Activated naive CD4-positive, alpha-beta T cell treated with anti-CD3 and anti-CD28 coated beads, Interleukin-2, amount 50 U/mL, for 24 hours (primary cell): ENCODE data around the gene LPP.

Source experiments
- H3K27ac Mint-ChIP-seq: one replicate; pipeline ENCODE4 v1.8.0; 2021; ENCODE audit warnings: mild to moderate bottlenecking, mixed read lengths
- H3K27me3 Mint-ChIP-seq: one replicate; pipeline ENCODE4 v1.8.0; 2021; ENCODE audit warnings: mixed read lengths
- H3K36me3 Mint-ChIP-seq: one replicate; pipeline ENCODE4 v1.8.0; 2021; ENCODE audit warnings: mixed read lengths
- H3K4me1 Mint-ChIP-seq: one replicate; pipeline ENCODE4 v1.8.0; 2021; ENCODE audit warnings: mixed read lengths
- H3K4me3 Mint-ChIP-seq: one replicate; pipeline ENCODE4 v1.8.0; 2021; ENCODE audit warnings: mild to moderate bottlenecking, mixed read lengths
- H3K9me3 Mint-ChIP-seq: one replicate; pipeline ENCODE4 v1.8.0; 2021; ENCODE audit warnings: mixed read lengths

Gene LPP

DNA sequence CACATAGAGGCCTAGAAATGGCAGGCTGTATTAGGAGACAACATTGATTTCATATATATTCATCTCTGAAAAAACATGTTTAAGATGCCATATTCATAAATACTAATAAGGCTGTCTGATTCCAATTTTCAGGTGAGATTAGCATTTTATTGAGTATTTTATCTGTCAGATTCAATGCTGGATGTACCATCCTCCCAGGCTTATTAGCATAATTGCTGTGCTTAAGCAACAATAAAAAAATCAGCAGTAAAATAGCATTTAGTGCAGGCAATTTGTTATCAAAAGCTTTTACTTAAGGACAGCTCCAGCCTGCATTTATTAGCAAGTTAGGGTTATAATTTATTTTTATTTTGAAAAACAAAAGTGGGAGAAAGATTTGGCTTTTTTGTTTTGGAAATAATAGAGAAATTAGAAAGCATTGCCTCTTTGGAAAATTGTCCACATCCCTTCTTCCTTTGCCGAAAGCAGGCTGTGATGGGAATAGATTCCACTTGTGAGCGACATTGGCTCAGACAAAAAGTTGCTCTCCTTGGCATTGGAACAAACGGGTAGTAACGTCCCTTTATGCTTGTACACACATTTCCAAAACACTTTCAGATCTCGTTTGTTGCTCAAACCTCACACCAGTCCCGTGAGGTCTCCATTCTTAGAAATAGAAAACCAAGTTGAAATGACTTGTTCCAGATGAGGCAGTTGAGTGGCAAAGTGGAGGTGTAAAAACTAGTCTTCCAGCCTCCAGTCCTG is 134.0 kb downstream of the LPP start:
- Mint-ChIP-seq H3K27me3 (no peaks in the 10 kb centered on the region), H3K27ac (no peak overlapping the region), H3K4me1 (peaks cover 38% of the 10 kb centered on the region), H3K36me3 (peaks cover 13% of the 10 kb centered on the region), H3K9me3 (no peaks in the 10 kb centered on the region), H3K4me3 (no peak overlapping the region)

DNA sequence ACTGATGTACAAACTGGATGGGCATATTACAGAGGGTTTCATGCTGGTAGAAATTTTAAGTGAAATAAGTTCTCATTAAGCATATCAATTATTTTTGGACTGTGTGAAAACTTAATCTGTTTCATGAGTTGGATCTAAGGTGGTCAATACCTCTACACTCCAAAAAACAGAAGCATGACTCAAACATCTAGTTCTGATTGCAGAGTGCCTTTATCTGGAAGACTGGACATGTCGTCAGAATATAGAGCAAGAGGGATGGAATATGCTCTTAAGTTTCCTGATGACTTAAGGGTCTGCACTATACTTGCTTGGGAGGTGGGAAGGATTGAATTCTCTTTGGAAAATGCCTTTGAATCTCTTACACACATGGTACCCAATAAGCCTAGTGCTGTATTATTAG is 138.3 kb downstream of the LPP start:
- Mint-ChIP-seq H3K27ac (no peak overlapping the region), H3K4me1 (peaks cover 26% of the 10 kb centered on the region), H3K4me3 (no peak overlapping the region)

GRCh38 chr3:188292827-188293226 is 138.9 kb downstream of the LPP start:
- Mint-ChIP-seq H3K4me1 (peaks cover 31% of the 10 kb centered on the region), H3K36me3 (peaks cover 10% of the 10 kb centered on the region), H3K27me3 (no peaks in the 10 kb centered on the region), H3K27ac (no peak overlapping the region), H3K4me3 (no peak overlapping the region), H3K9me3 (no peaks in the 10 kb centered on the region)

More for the DNA sequence above, 138.3 kb downstream of the LPP start:
- Mint-ChIP-seq H3K27me3 (no peaks in the 10 kb centered on the region), H3K36me3 (peaks cover 10% of the 10 kb centered on the region), H3K9me3 (no peaks in the 10 kb centered on the region)

- no peak overlapping the region for H3K27ac Mint-ChIP-seq
- peaks cover 42% of the 10 kb centered on the region for H3K4me1 Mint-ChIP-seq
- no peaks in the 10 kb centered on the region for H3K9me3 Mint-ChIP-seq
- no peak overlapping the region for H3K4me3 Mint-ChIP-seq
- H3K27me3 Mint-ChIP-seq: no peaks in the 10 kb centered on the region
- H3K36me3 Mint-ChIP-seq: peaks cover 11% of the 10 kb centered on the region
Observed at GRCh38 chr3:188294113-188294512, 140.2 kb downstream of the LPP start.

DNA sequence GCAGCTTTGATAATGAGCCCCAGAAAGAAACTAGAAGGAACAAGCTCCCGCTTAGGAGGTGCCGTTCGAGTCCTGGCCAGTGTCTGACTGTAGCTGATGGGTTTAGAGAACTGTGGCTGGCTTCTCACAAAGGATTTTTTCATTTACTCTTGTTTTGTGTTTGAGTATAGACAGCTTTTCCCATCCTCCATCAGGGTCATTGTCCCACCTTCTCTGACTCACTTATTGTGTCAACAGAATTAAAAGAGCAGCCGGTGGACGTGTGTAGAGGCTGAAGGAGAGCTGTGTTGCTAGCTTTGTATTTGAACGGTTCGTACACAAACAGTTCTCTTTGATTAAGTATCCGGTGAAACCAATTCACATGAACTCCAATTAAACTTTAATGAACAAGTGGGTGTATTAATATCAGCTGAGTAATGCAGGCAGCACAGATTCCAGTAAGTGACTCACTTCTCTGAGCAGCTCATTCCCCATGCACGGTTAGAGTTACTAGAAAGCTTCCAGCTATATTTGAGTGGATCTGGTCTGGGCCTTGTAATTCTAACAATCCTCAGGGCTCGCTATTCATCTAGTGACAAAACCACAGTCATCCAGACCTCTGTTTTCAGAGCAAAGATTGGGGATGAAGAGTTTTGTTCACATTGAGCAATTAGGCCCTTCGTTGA is 141.0 kb downstream of the LPP start:
- Mint-ChIP-seq H3K4me1 (peaks cover 49% of the 10 kb centered on the region), H3K4me3 (no peak overlapping the region), H3K36me3 (peaks cover 9% of the 10 kb centered on the region), H3K27ac (no peak overlapping the region), H3K27me3 (no peaks in the 10 kb centered on the region), H3K9me3 (no peaks in the 10 kb centered on the region)

- no peaks in the 10 kb centered on the region for H3K27me3 Mint-ChIP-seq
- H3K36me3 Mint-ChIP-seq: peaks cover 6% of the 10 kb centered on the region
- H3K27ac Mint-ChIP-seq: no peak overlapping the region
- H3K9me3 Mint-ChIP-seq: no peaks in the 10 kb centered on the region
- no peak overlapping the region for H3K4me3 Mint-ChIP-seq
- peaks cover 49% of the 10 kb centered on the region for H3K4me1 Mint-ChIP-seq
Observed at GRCh38 chr3:188295876-188296275, 141.9 kb downstream of the LPP start.

- H3K27me3 Mint-ChIP-seq: no peaks in the 10 kb centered on the region
- H3K4me3 Mint-ChIP-seq: no peak overlapping the region
- H3K36me3 Mint-ChIP-seq: peaks cover 6% of the 10 kb centered on the region
- H3K27ac Mint-ChIP-seq: peak overlapping the region; percentile 20
- H3K9me3 Mint-ChIP-seq: no peaks in the 10 kb centered on the region
- H3K4me1 Mint-ChIP-seq: peaks cover 47% of the 10 kb centered on the region
Observed at GRCh38 chr3:188296761-188297612, 143.0 kb downstream of the LPP start.

DNA sequence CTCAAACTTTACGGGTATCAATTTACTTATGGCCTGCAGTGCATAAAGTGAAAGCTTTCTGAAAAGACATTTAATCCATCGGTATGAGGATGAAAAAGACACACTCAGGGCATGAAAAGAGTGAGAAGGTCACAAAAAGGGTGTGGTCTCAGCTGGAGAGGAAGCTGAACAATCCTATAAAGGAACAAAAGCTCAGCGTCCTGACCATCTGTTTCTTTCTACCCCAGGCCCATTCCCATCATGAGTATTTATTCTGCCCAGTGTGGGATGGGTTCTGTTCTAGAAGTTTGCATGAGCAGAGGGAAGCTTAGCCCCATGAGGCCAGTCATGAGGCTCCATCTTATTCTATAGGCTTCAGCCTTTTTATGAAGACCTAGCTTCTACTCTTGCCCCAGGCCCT is 144.6 kb downstream of the LPP start:
- H3K9me3 Mint-ChIP-seq: no peaks in the 10 kb centered on the region
- H3K4me1 Mint-ChIP-seq: peaks cover 54% of the 10 kb centered on the region
- H3K27ac Mint-ChIP-seq: peak overlapping the region; percentile 36
- no peak overlapping the region for H3K4me3 Mint-ChIP-seq
- no peaks in the 10 kb centered on the region for H3K27me3 Mint-ChIP-seq
- peaks cover 8% of the 10 kb centered on the region for H3K36me3 Mint-ChIP-seq

- Mint-ChIP-seq H3K4me1 (peaks cover 54% of the 10 kb centered on the region), H3K4me3 (no peak overlapping the region), H3K36me3 (peaks cover 8% of the 10 kb centered on the region)
Observed at GRCh38 chr3:188299068-188299467, 145.1 kb downstream of the LPP start.

DNA sequence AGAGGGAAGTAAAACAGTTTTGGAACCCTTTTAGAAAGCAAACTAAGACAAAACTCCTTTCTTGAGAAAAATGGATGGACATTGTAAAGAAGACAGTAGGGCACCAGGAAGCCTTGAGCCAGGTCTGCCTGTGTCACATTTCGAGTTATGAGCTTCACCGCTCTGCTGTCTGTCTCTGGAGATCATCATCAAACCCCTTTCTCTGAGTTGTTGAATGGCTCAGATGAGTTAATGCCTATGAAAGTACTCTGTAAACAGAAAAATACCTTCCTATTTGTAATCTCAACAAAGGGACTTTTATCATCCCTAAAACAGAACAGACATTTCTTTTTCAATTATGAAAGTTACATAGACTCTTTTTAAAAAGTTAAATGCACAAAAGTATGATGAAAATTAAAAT is 145.8 kb downstream of the LPP start:
- Mint-ChIP-seq H3K4me3 (no peak overlapping the region), H3K27ac (peak overlapping the region; percentile 36), H3K4me1 (peaks cover 54% of the 10 kb centered on the region), H3K9me3 (no peaks in the 10 kb centered on the region), H3K27me3 (no peaks in the 10 kb centered on the region), H3K36me3 (peaks cover 11% of the 10 kb centered on the region)

More at GRCh38 chr3:188299068-188299467, 145.1 kb downstream of the LPP start:
- no peaks in the 10 kb centered on the region for H3K9me3 Mint-ChIP-seq
- no peaks in the 10 kb centered on the region for H3K27me3 Mint-ChIP-seq
- peak overlapping the region; percentile 36 for H3K27ac Mint-ChIP-seq

GRCh38 chr3:188301147-188301546 is 147.2 kb downstream of the LPP start:
- H3K27me3 Mint-ChIP-seq: no peaks in the 10 kb centered on the region
- no peak overlapping the region for H3K4me3 Mint-ChIP-seq
- peaks cover 15% of the 10 kb centered on the region for H3K36me3 Mint-ChIP-seq
- no peak overlapping the region for H3K27ac Mint-ChIP-seq
- no peaks in the 10 kb centered on the region for H3K9me3 Mint-ChIP-seq
- H3K4me1 Mint-ChIP-seq: peaks cover 50% of the 10 kb centered on the region

DNA sequence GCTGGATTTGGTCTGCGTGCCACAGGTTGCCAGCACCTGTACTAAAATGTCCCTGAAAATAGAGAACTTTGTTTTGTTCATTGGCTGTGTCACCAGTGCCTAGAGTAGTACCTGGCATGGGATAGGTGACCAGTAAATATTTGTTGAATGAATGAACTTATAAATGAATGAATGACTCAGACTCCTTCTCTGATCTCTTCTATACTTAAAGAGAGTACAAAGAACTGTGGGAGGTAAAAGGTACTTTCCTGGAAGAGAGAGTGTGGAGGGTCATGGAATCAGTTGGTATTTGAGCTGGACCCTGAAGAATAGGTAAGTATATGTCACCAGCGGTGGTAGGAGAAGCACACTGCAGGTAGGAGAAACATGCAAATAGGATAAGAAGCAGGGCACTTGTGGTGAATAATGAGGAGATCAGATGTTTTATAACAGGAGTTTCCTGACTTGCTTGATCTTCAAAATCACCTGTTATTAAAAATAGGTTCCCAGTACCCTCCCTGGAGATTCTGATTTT is 149.4 kb downstream of the LPP start:
- H3K4me3 Mint-ChIP-seq: no peak overlapping the region
- H3K27me3 Mint-ChIP-seq: no peaks in the 10 kb centered on the region
- H3K9me3 Mint-ChIP-seq: no peaks in the 10 kb centered on the region
- H3K36me3 Mint-ChIP-seq: peaks cover 15% of the 10 kb centered on the region
- no peak overlapping the region for H3K27ac Mint-ChIP-seq
- H3K4me1 Mint-ChIP-seq: peaks cover 28% of the 10 kb centered on the region

DNA sequence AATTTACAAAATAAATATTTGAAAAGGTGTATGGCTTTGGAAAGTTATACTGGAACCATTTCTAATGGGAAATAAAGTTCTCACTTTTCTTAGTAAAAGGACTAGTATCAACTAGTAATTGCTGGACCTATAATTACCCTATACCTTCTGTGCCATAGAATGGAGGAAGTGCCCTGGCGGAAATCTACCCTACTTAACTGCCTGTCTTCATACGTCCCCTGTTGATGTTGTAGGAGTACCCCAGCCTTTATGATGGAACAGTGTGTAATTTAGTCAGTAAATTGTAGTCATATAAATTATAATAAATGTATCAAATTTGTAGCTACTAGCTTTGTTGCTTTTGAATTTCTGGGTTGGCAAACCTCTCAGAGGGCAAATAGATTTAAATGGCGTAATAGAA is 149.9 kb downstream of the LPP start:
- Mint-ChIP-seq H3K36me3 (peaks cover 14% of the 10 kb centered on the region), H3K27me3 (no peaks in the 10 kb centered on the region), H3K27ac (no peak overlapping the region), H3K4me3 (no peak overlapping the region), H3K9me3 (no peaks in the 10 kb centered on the region), H3K4me1 (peaks cover 25% of the 10 kb centered on the region)

DNA sequence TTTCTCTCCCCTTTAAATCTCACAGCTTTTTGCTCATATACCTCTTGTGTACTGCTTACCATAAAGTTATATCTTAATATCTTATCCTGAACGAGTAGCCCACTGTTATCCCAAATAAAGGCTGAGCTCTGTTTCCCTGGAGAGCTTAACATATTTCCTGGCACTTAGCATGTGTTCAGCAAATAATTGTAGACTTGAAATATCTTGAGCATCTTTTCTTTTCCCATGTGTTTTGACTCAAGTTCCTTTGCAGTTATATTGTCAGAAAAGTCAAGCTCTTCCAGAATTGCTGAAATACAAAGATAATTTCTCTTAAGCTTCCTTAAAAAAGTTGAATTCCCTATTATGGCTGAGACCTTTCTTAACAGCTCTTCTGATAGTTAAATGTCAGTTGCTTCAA is 150.5 kb downstream of the LPP start:
- Mint-ChIP-seq H3K27me3 (no peaks in the 10 kb centered on the region), H3K4me1 (peaks cover 23% of the 10 kb centered on the region)

GRCh38 chr3:188305220-188305619 is 151.3 kb downstream of the LPP start:
- H3K36me3 Mint-ChIP-seq: peaks cover 14% of the 10 kb centered on the region
- H3K4me1 Mint-ChIP-seq: peaks cover 28% of the 10 kb centered on the region
- no peaks in the 10 kb centered on the region for H3K9me3 Mint-ChIP-seq

More for the DNA sequence above, 150.5 kb downstream of the LPP start:
- peak overlapping the region; percentile 31 for H3K27ac Mint-ChIP-seq
- H3K36me3 Mint-ChIP-seq: peaks cover 14% of the 10 kb centered on the region
- H3K4me3 Mint-ChIP-seq: no peak overlapping the region
- no peaks in the 10 kb centered on the region for H3K9me3 Mint-ChIP-seq

More at GRCh38 chr3:188305220-188305619, 151.3 kb downstream of the LPP start:
- Mint-ChIP-seq H3K27ac (no peak overlapping the region), H3K4me3 (no peak overlapping the region), H3K27me3 (no peaks in the 10 kb centered on the region)
